Smooth muscle cell (in vitro differentiated cells): Measurements from ENCODE around the gene PIK3C2B. TPM values are rescaled to one million over a fixed set of nuclear protein-coding genes. Genes with fewer than 3 reads are reported as not detected.

Source experiments
- DNase-seq: peaks from one replicate; lab custom pipeline; 2025; ENCODE audit not compliant: unreplicated experiment; lab: John Stamatoyannopoulos, UW
- H2AFZ ChIP-seq: fragments of 200-600 bp; sonication (generic); 2 replicates; pipeline ENCODE4 v1.6.0; 2016; ENCODE audit warnings: antibody characterized with exemption, low read depth, mild to moderate bottlenecking
- H3F3A ChIP-seq: fragments of 200-600 bp; sonication (generic); 2 replicates; pipeline ENCODE4 v1.6.0; 2017; ENCODE audit warnings: antibody characterized with exemption, low read depth
- H3K27ac ChIP-seq: fragments of 200-600 bp; sonication (generic); 2 replicates; pipeline ENCODE4 v1.5.1; 2016; ENCODE audit warnings: low read depth, mild to moderate bottlenecking
- H3K27me3 ChIP-seq: fragments of 200-600 bp; sonication (generic); 2 replicates; pipeline ENCODE4 v1.6.1; 2016; ENCODE audit warnings: low read depth, mild to moderate bottlenecking
- H3K36me3 ChIP-seq: fragments of 200-600 bp; sonication (generic); 2 replicates; pipeline ENCODE4 v1.5.1; 2016; ENCODE audit warnings: low read depth
- H3K4me1 ChIP-seq: fragments of 200-600 bp; sonication (generic); 2 replicates; pipeline ENCODE4 v1.5.1; 2016; ENCODE audit warnings: low read depth
- H3K4me2 ChIP-seq: fragments of 200-600 bp; sonication (generic); 2 replicates; pipeline ENCODE4 v1.6.0; 2016; ENCODE audit warnings: mild to moderate bottlenecking
- H3K4me3 ChIP-seq: fragments of 200-600 bp; sonication (generic); 2 replicates; pipeline ENCODE4 v1.5.1; 2016; ENCODE audit warnings: mild to moderate bottlenecking
- H3K79me2 ChIP-seq: fragments of 200-600 bp; sonication (generic); 2 replicates; pipeline ENCODE4 v1.6.0; 2016; ENCODE audit warnings: low read depth, mild to moderate bottlenecking
- H3K9ac ChIP-seq: fragments of 200-600 bp; sonication (generic); 2 replicates; pipeline ENCODE4 v1.6.0; 2016; ENCODE audit warnings: low read depth
- H3K9me3 ChIP-seq: fragments of 200-600 bp; sonication (generic); replicated peaks from 2 replicates; pipeline ENCODE4 v1.5.1; 2016; ENCODE audit warnings: low read depth
- H4K20me1 ChIP-seq: fragments of 200-600 bp; sonication (generic); 2 replicates; pipeline ENCODE4 v1.6.0; 2016; ENCODE audit warnings: low read depth
- WGBS: methylation state at CpG from one replicate; pipeline ENCODE4 v1.1.7; 2016; ENCODE audit warnings: low lambda C conversion rate; 5-methylcytosine and 5-hydroxymethylcytosine counted together
- polyA plus RNA-seq: library from polyadenylated mRNA; unstranded; fragments of >200 nt; fragmentation: Nextera tagmentation; extraction: Ambion mirVana; gene quantifications from 2 replicates; pipeline ENCODE4 v1.2.1, GENCODE V29; 2016
- total RNA-seq: library from RNA; depleted of rRNA; stranded (reverse); fragments of >200 nt; gene quantifications from 2 replicates; pipeline ENCODE4 v1.2.3, GENCODE V29; 2014
- TF ChIP-seq, protein P1 (sequence below): fragments of 200-600 bp; sonication (generic); IDR thresholded peaks from 2 replicates; pipeline ENCODE4 v1.5.1; 2017; ENCODE audit warnings: borderline replicate concordance, mild to moderate bottlenecking, antibody characterized with exemption; ENCODE audit not compliant: insufficient read depth, poor library complexity, severe bottlenecking

Gene PIK3C2B
- total and polyA plus RNA-seq, 2 experiments from 2014 or later: 3.0 to 9.5 TPM

- no peak overlapping the region for H3K27ac ChIP-seq
- H3K4me2 ChIP-seq: no peak overlapping the region
- H3K36me3 ChIP-seq: no peaks in the 10 kb centered on the region
- H3K9me3 ChIP-seq: no peaks in the 10 kb centered on the region
- H2AFZ ChIP-seq: no peak overlapping the region
- no peaks in the 10 kb centered on the region for H4K20me1 ChIP-seq
- H3K4me3 ChIP-seq: no peak overlapping the region
- TF ChIP-seq, protein P1, sequence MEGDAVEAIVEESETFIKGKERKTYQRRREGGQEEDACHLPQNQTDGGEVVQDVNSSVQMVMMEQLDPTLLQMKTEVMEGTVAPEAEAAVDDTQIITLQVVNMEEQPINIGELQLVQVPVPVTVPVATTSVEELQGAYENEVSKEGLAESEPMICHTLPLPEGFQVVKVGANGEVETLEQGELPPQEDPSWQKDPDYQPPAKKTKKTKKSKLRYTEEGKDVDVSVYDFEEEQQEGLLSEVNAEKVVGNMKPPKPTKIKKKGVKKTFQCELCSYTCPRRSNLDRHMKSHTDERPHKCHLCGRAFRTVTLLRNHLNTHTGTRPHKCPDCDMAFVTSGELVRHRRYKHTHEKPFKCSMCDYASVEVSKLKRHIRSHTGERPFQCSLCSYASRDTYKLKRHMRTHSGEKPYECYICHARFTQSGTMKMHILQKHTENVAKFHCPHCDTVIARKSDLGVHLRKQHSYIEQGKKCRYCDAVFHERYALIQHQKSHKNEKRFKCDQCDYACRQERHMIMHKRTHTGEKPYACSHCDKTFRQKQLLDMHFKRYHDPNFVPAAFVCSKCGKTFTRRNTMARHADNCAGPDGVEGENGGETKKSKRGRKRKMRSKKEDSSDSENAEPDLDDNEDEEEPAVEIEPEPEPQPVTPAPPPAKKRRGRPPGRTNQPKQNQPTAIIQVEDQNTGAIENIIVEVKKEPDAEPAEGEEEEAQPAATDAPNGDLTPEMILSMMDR: no peak
- no peak overlapping the region for H3K9ac ChIP-seq
- 100% methylated on average over 4 of the region's 4 CpGs for WGBS
- DNase-seq: no peak
- peaks cover 2% of the 10 kb centered on the region for H3K79me2 ChIP-seq
- peaks cover 6% of the 10 kb centered on the region for H3F3A ChIP-seq
- H3K27me3 ChIP-seq: no peaks in the 10 kb centered on the region
- H3K4me1 ChIP-seq: peaks cover 4% of the 10 kb centered on the region
Measured at GRCh38 chr1:204471687-204472086, 22.9 kb downstream of the PIK3C2B start.

DNA sequence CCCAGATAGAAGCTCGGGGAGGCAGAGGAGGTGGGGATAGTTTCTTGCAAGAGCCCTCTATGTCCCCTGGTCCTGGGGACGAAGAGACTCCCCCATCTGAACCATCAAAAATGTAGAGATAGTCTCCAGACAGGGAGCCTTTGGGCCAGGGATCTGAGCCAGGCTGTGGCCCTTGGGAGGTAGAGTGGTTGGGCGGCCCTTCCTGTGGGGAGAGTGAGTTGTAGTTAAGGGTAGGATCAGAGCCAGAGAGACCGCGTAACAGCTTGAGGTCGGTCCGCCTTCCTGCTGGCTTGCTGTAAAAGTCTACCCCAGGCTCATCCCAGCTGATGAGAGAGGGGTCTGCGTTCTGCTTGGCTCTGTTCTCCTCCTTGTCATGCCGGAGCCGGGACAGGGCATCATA lies 25.3 kb downstream of the PIK3C2B start:
- no peak for DNase-seq
- Histone ChIP-seq H3K4me3 (no peak overlapping the region), H3K27me3 (no peaks in the 10 kb centered on the region), H3K4me1 (peaks cover 4% of the 10 kb centered on the region), H2AFZ (no peak overlapping the region), H4K20me1 (no peaks in the 10 kb centered on the region), H3K9ac (no peak overlapping the region), H3K27ac (no peak overlapping the region), H3K79me2 (no peaks in the 10 kb centered on the region), H3K36me3 (no peaks in the 10 kb centered on the region), H3K4me2 (no peak overlapping the region), H3F3A (peaks cover 6% of the 10 kb centered on the region), H3K9me3 (no peaks in the 10 kb centered on the region)
- 99% methylated on average over 10 of the region's 10 CpGs for WGBS
- TF ChIP-seq, protein P1: no peak

DNA sequence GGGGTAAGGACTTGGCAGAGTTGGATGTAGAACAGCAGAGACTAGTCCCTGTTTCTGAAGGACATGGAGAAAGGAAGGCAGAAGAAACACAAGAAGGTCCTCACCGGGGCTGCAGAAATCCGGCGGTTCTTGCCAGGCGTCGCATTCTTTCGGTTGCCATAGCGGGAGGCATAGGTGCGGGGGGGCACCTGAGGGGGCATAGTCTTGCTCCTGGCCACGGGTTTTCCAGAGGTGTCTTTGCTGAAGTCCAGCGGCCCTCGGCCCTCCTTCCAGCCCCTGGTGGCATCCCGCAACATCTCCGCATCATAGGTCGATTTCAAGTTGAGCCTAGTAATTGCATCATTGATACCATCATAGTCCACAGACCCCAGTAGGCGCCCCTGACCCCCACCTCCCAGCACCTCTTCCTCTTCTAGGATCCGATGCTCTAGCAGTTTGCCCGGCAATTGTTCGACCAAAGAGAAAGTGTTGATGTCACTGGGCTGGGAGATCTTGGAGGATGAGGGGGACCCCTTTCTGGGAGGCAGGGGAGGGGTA lies 25.8 kb downstream of the PIK3C2B start:
- H3F3A ChIP-seq: peaks cover 6% of the 10 kb centered on the region
- no peaks in the 10 kb centered on the region for H3K36me3 ChIP-seq
- TF ChIP-seq, protein P1: no peak
- no peak overlapping the region for H3K9ac ChIP-seq
- H4K20me1 ChIP-seq: no peaks in the 10 kb centered on the region
- no peak overlapping the region for H2AFZ ChIP-seq
- H3K27me3 ChIP-seq: no peaks in the 10 kb centered on the region
- H3K4me2 ChIP-seq: no peak overlapping the region
- no peaks in the 10 kb centered on the region for H3K9me3 ChIP-seq
- H3K27ac ChIP-seq: no peak overlapping the region
- DNase-seq: no peak
- 87% methylated on average over 18 of the region's 18 CpGs for WGBS
- H3K79me2 ChIP-seq: no peaks in the 10 kb centered on the region
- no peak overlapping the region for H3K4me3 ChIP-seq
- peaks cover 4% of the 10 kb centered on the region for H3K4me1 ChIP-seq

DNA sequence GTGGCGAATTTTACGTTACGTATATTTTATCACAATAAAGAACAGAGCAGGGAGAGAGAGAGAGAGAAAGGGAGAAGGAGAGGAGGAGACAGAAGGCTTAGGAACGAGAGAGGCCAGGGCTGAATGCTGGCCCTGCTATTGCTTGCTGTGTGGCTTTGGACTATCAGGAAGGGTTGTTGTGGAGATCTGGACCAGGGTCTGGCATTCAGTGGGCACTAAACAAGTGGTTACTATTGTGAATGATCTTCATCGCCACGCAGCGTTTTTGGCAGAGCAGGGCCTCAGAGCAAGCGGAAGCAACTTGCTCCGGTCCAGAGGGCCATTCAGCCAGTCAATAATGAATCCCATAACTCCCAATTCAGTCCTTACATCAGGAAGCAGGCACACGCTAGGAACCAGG lies 26.4 kb downstream of the PIK3C2B start:
- Histone ChIP-seq H3K4me3 (no peak overlapping the region), H3K79me2 (no peaks in the 10 kb centered on the region), H3K27me3 (no peaks in the 10 kb centered on the region), H3K27ac (no peak overlapping the region), H3K9ac (no peak overlapping the region), H3K36me3 (no peaks in the 10 kb centered on the region), H3K9me3 (no peaks in the 10 kb centered on the region), H2AFZ (no peak overlapping the region), H3K4me2 (no peak overlapping the region), H4K20me1 (no peaks in the 10 kb centered on the region), H3K4me1 (no peaks in the 10 kb centered on the region), H3F3A (peaks cover 1% of the 10 kb centered on the region)
- no peak for DNase-seq
- TF ChIP-seq, protein P1: no peak
- 95% methylated on average over 10 of the region's 10 CpGs for WGBS
